22Rv1 (cell line): Measurements from ENCODE around the gene PALD1.
"Not testable (repeated sequence)": the region's sequence is repeated elsewhere in the genome, so short reads cannot be mapped to it uniquely, and the experiment has no call there.

ENCODE experiments used
- H3K27ac ChIP-seq: fragments of 450-650 bp; 2 replicates; pipeline ENCODE4 v1.5.1; 2017
- CTCF ChIP-seq: fragments of 450-650 bp; IDR thresholded peaks from 2 replicates; pipeline ENCODE4 v1.5.1; 2017; ENCODE audit warnings: mild to moderate bottlenecking
- ZFX ChIP-seq: fragments of 450-650 bp; IDR thresholded peaks from 2 replicates; pipeline ENCODE4 v1.6.1; 2017; ENCODE audit warnings: antibody characterized with exemption, borderline replicate concordance

PALD1 gene

DNA sequence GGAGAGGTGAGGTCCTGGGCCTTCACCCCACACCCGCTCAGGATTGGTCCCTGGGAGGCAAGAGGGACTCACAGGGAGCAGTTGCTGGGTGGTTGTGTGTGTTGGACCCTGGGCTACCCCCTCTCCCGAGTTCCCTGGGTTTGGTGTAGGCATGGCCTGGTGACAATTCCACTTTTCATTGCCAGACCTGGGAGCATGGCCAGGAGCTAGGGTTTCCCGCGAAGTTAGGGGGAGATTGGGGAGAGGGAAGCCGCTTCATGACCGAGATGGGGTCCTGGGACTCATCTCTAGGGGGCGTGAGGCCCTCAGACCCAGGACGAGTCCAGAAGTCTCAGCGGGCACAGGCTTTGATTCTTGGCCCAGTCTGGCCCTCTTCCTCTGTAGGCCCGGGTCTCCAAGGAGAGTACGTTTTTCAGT is 606 bp downstream of the PALD1 start:
- no peak for TF ChIP-seq CTCF
- no peak for TF ChIP-seq ZFX
- no peak overlapping the region for H3K27ac ChIP-seq

DNA sequence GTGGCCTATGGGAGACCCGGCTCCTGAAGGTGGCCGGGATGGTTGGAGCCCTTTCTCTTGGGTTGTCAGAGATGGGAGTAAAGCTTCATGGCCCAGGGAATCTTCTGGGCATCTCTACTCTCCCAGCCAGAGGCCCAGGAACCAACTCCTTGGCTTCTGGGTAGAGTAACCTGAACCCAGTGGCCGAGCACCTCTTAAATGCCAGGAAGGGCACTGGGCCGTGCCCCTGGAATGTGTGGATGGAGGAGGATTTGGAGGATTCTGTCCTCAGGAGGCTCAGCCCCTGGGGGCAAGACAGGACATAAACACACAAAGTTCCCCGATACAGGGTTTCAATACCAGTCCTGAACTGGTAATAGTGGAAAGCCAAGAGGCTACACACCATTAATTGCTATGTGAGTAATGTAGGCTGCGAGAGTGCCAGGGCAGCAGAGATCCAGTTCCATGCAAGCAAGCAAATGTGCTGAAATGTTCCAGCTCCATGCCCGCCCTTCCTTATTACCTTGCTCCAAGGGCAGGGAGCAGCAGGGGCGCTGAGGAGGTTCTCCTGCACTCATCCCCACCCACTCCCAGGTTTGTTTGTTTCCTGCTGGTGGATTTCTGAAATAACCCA is 1.2 kb downstream of the PALD1 start:
- no peak overlapping the region for H3K27ac ChIP-seq
- TF ChIP-seq ZFX (no peak), CTCF (no peak)

DNA sequence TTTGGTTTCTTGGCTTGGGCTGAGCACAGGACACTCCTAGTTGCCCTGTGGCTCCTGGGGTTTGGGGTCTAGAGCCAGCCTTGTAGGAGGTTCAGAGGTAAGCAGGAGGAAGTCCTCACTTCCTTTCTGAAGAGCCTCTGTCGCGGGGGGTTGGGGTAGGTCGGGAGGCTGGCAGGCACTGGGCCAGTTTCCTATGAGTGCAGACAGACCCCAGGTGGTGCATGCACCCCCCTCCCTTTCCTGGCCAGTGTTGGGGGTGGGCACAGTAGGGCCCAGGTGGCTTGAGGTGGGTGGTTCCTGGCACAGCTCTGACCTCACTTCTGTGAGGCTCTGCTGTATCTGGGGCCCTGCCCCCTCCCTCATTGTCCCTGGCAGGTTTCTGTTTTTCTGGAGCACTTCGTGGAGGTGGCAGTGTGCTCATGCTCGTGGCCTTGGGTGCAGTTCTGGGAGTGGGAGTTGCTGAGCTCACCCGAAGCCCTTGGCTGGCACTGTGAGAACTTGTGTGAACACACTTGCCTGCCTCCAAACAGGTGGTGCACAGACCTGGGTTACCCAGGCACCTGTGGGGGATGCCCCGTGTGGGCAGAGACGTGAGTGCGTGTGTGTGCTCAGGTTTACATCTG is 1.8 kb downstream of the PALD1 start:
- H3K27ac ChIP-seq, result no peak overlapping the region
- no peak for TF ChIP-seq ZFX
- TF ChIP-seq CTCF, result no peak

DNA sequence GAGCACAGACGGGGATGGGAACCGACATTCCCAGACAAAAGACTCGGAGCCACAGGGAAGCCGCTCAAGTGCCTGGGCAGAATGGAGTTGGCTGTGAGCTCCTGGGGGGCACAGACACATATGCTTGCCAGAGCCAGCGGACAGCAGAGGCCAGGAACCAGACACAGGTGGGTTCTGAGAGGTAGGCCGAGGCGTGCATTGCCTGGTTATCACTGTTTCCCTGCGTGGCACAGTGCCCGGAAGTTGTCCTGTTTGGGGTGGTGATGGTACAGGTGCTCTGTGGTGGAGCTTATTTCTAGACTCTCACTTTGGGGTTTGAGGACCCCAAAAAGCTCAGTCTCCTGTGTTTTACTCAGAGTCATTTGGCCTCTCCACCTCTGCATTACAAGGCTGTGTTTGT is 2.5 kb downstream of the PALD1 start:
- TF ChIP-seq CTCF, result no peak
- no peak for TF ChIP-seq ZFX
- H3K27ac ChIP-seq, result no peak overlapping the region

DNA sequence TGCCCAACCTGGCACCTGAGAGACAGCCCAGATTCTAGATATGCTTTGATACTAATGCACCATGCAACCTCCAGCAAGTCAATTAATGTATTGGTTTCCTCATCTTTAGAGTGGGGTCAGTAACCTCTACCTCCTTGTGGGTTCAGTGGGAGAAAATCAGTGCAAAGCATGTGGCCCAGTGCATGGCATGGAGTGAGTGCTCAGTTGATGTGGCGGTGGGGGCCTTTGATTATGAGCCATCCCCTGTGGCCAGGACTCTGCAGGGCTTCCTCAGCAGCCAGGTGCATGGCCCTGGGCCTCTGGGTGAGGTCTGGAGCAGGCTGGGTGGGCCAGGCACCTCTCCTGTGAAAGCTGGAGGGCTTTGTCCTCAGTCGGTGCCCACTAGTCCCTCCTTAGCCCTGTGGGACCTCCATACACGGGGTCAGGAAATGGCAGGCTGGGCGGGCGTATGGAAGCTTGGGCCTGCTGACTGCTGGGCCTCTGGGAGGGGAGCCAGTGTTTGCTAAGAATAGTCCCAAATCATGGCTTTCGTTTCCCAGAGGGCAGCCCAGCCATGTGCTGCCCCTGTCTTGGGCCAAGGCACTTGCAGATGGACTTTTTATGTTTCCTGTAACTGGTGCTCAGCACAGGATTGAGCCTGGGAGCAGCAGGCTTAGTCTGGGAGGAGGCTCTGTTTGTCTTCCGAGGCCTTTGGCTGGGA is 3.4 kb downstream of the PALD1 start:
- no peak overlapping the region for H3K27ac ChIP-seq
- TF ChIP-seq ZFX, result no peak
- no peak for TF ChIP-seq CTCF

- no peak overlapping the region for H3K27ac ChIP-seq
- TF ChIP-seq CTCF (no peak), ZFX (no peak)
Observed at GRCh38 chr10:70482982-70483760, 4.6 kb downstream of the PALD1 start.

- not testable (repeated sequence) for H3K27ac ChIP-seq
Observed at GRCh38 chr10:70483872-70484271, 5.3 kb downstream of the PALD1 start.
